Neutrophil (primary cell): ENCODE measurements around the gene CENPV.
"Not testable (repeated sequence)": the region's sequence is repeated elsewhere in the genome, so short reads cannot be mapped to it uniquely, and the experiment has no call there.

ENCODE experiments used
- H3K27ac ChIP-seq: fragments of 200-600 bp; sonication (generic); 2 replicates; pipeline ENCODE4 v1.5.1; 2016; ENCODE audit warnings: mild to moderate bottlenecking, moderate library complexity
- H3K27me3 ChIP-seq: fragments of 200-600 bp; sonication (generic); 2 replicates; pipeline ENCODE4 v1.6.0; 2016; ENCODE audit warnings: mild to moderate bottlenecking
- H3K36me3 ChIP-seq: fragments of 200-600 bp; sonication (generic); 2 replicates; pipeline ENCODE4 v1.5.1; 2017
- H3K4me1 ChIP-seq, 2 experiments: fragments of 200-600 bp in 1 of 2; sonication (generic) in 1 of 2; 1 replicate in 1 of 2; 2 replicates in 1 of 2; pipeline versions ENCODE4 v1.5.1 to v1.6.1; 2013 to 2016; ENCODE audit warnings: low read depth in 1 of 2, low read length in 1 of 2, mild to moderate bottlenecking in 1 of 2, moderate library complexity in 1 of 2; ENCODE audit not compliant: control insufficient read depth in 1 of 2, insufficient read depth in 1 of 2
- H3K4me3 ChIP-seq, 2 experiments: fragments of 200-600 bp in 1 of 2; sonication (generic) in 1 of 2; 1 replicate in 1 of 2; 2 replicates in 1 of 2; pipeline ENCODE4 v1.5.1; 2013 to 2016; ENCODE audit warnings: low read depth in 1 of 2, low read length in 1 of 2, mild to moderate bottlenecking in 1 of 2, moderate library complexity in 1 of 2
- H3K9me3 ChIP-seq: fragments of 200-600 bp; sonication (generic); 2 replicates; pipeline ENCODE4 v1.5.1; 2016
- TF ChIP-seq, protein P1 (sequence below): fragments of 200-600 bp; sonication (generic); IDR thresholded peaks from 2 replicates; pipeline ENCODE4 v1.5.1; 2016; ENCODE audit warnings: antibody characterized with exemption

Gene CENPV

GRCh38 chr17:16353317-16354174 is at the start of gene CENPV:
Gene CENPV (minus strand): TSS chr17:16353469. CDS start chr17:16353436, 33 bp downstream.
- no peaks in the 10 kb centered on the region for H3K36me3 ChIP-seq
- H3K27ac ChIP-seq = no peak within 1 kb of the TSS
- H3K27me3 ChIP-seq = peaks cover 57% of the 10 kb centered on the region
- H3K9me3 ChIP-seq = no peaks in the 10 kb centered on the region
- TF ChIP-seq, protein P1, sequence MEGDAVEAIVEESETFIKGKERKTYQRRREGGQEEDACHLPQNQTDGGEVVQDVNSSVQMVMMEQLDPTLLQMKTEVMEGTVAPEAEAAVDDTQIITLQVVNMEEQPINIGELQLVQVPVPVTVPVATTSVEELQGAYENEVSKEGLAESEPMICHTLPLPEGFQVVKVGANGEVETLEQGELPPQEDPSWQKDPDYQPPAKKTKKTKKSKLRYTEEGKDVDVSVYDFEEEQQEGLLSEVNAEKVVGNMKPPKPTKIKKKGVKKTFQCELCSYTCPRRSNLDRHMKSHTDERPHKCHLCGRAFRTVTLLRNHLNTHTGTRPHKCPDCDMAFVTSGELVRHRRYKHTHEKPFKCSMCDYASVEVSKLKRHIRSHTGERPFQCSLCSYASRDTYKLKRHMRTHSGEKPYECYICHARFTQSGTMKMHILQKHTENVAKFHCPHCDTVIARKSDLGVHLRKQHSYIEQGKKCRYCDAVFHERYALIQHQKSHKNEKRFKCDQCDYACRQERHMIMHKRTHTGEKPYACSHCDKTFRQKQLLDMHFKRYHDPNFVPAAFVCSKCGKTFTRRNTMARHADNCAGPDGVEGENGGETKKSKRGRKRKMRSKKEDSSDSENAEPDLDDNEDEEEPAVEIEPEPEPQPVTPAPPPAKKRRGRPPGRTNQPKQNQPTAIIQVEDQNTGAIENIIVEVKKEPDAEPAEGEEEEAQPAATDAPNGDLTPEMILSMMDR = no peak
- H3K4me3 ChIP-seq = peak within 1 kb of the TSS; percentile 52 to 67
- H3K4me1 ChIP-seq = peaks cover 14 to 17% of the 10 kb centered on the region in 2 experiments

- H3K9me3 ChIP-seq = no peaks in the 10 kb centered on the region
- no peaks in the 10 kb centered on the region for H3K36me3 ChIP-seq
- H3K27me3 ChIP-seq = no peaks in the 10 kb centered on the region
- TF ChIP-seq, protein P1 = no peak
- no peak overlapping the region for H3K4me3 ChIP-seq
- no peaks in the 10 kb centered on the region for H3K4me1 ChIP-seq
- no peak overlapping the region for H3K27ac ChIP-seq
Measured at GRCh38 chr17:16398270-16399267, 45.3 kb upstream of the CENPV start.

DNA sequence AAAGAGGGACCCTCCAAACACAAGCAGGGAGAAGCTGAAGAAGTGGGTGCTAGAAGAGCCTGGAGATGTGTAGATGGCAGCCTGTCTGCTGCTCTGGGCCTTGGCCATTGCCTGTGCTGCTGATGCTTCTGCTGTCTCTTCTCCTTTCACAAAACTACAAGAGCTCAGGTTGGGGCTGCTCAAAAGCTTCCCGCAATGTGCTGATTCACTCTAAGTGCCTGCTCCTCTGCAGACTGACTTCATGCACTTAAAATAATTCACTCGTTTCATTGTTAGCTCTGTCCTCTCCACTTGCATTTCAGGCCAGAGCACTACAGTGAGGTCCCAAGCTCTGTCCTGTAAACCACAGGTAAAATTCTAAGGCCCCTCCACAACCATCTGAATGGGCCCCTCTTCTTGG is 43.4 kb upstream of the CENPV start:
- H3K9me3 ChIP-seq, H3K27ac ChIP-seq, H3K27me3 ChIP-seq, H3K4me3 ChIP-seq, H3K36me3 ChIP-seq, H3K4me1 ChIP-seq: not testable (repeated sequence)

GRCh38 chr17:16395887-16396286 is 42.6 kb upstream of the CENPV start:
- not testable (repeated sequence) for H3K4me3 ChIP-seq, H3K36me3 ChIP-seq, H3K9me3 ChIP-seq, H3K4me1 ChIP-seq, H3K27ac ChIP-seq, H3K27me3 ChIP-seq

DNA sequence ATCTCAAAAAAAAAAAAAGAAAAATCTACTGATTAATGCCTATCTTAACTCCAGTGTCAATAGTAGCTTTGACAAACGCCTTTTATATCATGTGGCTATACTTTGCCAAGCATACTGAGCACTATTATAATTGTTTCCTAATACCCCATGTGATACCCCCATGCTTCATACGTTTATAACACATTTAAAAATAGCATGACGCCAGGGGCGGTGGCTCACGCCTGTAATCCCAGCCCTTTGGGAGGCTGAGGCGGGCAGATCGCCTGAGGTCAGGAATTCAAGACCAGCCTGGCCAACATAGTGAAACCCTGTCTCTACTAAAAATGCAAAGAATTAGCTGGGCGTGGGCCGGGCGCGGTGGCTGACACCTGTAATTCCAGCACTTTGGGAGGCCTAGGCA is 39.2 kb upstream of the CENPV start:
- not testable (repeated sequence) for H3K4me1 ChIP-seq, H3K27ac ChIP-seq, H3K36me3 ChIP-seq, H3K4me3 ChIP-seq, H3K27me3 ChIP-seq, H3K9me3 ChIP-seq

- no peaks in the 10 kb centered on the region for H3K9me3 ChIP-seq
- H3K27me3 ChIP-seq = peaks cover 19% of the 10 kb centered on the region
- H3K36me3 ChIP-seq = no peaks in the 10 kb centered on the region
- peaks cover 4 to 9% of the 10 kb centered on the region in 2 experiments for H3K4me1 ChIP-seq
- H3K4me3 ChIP-seq = no peak overlapping the region
- no peak overlapping the region for H3K27ac ChIP-seq
- TF ChIP-seq, protein P1 = no peak
Measured at GRCh38 chr17:16391451-16391850, 38.2 kb upstream of the CENPV start.

DNA sequence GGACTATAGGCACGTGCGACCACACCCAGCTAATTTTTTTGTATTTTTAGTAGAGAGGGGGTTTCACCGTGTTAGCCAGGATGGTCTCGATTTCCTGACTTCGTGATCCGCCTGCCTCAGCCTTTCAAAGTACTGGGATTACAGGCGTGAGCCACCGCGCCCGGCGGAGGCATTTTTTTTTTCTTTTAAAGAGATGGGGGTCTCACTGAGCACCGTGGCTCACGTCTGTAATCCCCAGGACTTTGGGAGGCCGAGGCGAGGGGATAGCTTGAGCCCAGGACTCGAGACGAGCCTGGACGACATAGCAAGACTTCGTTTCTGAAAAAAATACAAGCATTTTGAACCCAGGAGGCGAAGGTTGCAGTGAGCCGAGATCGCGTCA is 32.8 kb upstream of the CENPV start:
- peaks cover 26% of the 10 kb centered on the region for H3K27me3 ChIP-seq
- H3K9me3 ChIP-seq, H3K27ac ChIP-seq: not testable (repeated sequence)
- H3K4me3 ChIP-seq = peak overlapping the region in 1 of 2 experiments; percentile 69
- H3K36me3 ChIP-seq = peaks cover 17% of the 10 kb centered on the region
- peaks cover 15 to 22% of the 10 kb centered on the region in 2 experiments for H3K4me1 ChIP-seq
